Measurements from ENCODE around the gene TTN. TPM values are rescaled to one million over a fixed set of nuclear protein-coding genes. Genes with fewer than 3 reads are reported as not detected.
A peak's percentile ranks its signal among the peaks of the same experiment; 100 is the strongest.

Gene TTN
- total and polyA plus RNA-seq, 2 experiments from 2014 or later = 12.5 to 15.7 TPM

DNA sequence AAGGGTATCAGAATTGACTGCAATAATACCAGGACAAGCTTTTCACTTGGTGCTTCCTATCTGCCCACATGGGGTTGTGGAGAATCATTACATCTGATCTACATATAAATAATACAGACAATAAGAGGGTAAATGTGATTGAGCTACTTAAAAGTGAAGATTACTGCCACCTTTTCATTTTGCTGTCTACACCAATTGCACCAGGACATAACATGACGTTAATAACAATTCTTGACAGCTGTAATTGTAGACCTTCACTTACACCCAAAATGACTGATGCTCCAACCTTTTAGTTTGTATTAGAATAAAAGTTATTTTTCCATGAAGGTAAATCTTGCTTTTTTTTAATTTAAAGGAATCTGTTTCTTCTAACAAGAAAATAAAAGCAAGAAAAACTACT, 36.5 kb upstream of the TTN start:
- Histone ChIP-seq H3K79me2 (replicated peaks; ENCODE audit: insufficient read depth) (no peaks in the 10 kb centered on the region), H3K4me1 (ENCODE audit: insufficient read depth) (peaks cover 36% of the 10 kb centered on the region), H3F3A (replicated peaks; ENCODE audit: low read depth) (no peaks in the 10 kb centered on the region), H3K4me2 (peak overlapping the region; percentile 61; the same call in 1 of the 2 replicates), H3K9me2 (ENCODE audit: insufficient read depth) (peaks cover 6% of the 10 kb centered on the region; the same call in 1 of the 2 replicates), H3K4me3 (no peak overlapping the region), H4K20me1 (replicated peaks; ENCODE audit: insufficient read depth) (no peaks in the 10 kb centered on the region), H3K27me3 (ENCODE audit: insufficient read depth) (no peaks in the 10 kb centered on the region), H3K27ac (ENCODE audit: low read depth) (no peak overlapping the region), H2AFZ (no peak overlapping the region), H3K36me3 (ENCODE audit: insufficient read depth) (no peaks in the 10 kb centered on the region)
- Mint-ChIP-seq H3K4me1 (peaks cover 32% of the 10 kb centered on the region), H3K4me3 (no peak overlapping the region), H3K27me3 (ENCODE audit: insufficient read depth, low read depth, poor library complexity) (peaks cover 2% of the 10 kb centered on the region), H3K27ac (no peak overlapping the region), H3K36me3 (ENCODE audit: low read depth) (peaks cover 21% of the 10 kb centered on the region), H3K9me3 (peaks cover 8% of the 10 kb centered on the region; the same call in 2 of the 3 replicates)
- no peak for TF ChIP-seq STAT1 (IDR thresholded peaks at IDR 0.05; ENCODE audit: unreplicated experiment)
- TF ChIP-seq JUNB (IDR thresholded peaks at IDR 0.05; ENCODE audit: unreplicated experiment) = no peak
- TF ChIP-seq, protein P1, sequence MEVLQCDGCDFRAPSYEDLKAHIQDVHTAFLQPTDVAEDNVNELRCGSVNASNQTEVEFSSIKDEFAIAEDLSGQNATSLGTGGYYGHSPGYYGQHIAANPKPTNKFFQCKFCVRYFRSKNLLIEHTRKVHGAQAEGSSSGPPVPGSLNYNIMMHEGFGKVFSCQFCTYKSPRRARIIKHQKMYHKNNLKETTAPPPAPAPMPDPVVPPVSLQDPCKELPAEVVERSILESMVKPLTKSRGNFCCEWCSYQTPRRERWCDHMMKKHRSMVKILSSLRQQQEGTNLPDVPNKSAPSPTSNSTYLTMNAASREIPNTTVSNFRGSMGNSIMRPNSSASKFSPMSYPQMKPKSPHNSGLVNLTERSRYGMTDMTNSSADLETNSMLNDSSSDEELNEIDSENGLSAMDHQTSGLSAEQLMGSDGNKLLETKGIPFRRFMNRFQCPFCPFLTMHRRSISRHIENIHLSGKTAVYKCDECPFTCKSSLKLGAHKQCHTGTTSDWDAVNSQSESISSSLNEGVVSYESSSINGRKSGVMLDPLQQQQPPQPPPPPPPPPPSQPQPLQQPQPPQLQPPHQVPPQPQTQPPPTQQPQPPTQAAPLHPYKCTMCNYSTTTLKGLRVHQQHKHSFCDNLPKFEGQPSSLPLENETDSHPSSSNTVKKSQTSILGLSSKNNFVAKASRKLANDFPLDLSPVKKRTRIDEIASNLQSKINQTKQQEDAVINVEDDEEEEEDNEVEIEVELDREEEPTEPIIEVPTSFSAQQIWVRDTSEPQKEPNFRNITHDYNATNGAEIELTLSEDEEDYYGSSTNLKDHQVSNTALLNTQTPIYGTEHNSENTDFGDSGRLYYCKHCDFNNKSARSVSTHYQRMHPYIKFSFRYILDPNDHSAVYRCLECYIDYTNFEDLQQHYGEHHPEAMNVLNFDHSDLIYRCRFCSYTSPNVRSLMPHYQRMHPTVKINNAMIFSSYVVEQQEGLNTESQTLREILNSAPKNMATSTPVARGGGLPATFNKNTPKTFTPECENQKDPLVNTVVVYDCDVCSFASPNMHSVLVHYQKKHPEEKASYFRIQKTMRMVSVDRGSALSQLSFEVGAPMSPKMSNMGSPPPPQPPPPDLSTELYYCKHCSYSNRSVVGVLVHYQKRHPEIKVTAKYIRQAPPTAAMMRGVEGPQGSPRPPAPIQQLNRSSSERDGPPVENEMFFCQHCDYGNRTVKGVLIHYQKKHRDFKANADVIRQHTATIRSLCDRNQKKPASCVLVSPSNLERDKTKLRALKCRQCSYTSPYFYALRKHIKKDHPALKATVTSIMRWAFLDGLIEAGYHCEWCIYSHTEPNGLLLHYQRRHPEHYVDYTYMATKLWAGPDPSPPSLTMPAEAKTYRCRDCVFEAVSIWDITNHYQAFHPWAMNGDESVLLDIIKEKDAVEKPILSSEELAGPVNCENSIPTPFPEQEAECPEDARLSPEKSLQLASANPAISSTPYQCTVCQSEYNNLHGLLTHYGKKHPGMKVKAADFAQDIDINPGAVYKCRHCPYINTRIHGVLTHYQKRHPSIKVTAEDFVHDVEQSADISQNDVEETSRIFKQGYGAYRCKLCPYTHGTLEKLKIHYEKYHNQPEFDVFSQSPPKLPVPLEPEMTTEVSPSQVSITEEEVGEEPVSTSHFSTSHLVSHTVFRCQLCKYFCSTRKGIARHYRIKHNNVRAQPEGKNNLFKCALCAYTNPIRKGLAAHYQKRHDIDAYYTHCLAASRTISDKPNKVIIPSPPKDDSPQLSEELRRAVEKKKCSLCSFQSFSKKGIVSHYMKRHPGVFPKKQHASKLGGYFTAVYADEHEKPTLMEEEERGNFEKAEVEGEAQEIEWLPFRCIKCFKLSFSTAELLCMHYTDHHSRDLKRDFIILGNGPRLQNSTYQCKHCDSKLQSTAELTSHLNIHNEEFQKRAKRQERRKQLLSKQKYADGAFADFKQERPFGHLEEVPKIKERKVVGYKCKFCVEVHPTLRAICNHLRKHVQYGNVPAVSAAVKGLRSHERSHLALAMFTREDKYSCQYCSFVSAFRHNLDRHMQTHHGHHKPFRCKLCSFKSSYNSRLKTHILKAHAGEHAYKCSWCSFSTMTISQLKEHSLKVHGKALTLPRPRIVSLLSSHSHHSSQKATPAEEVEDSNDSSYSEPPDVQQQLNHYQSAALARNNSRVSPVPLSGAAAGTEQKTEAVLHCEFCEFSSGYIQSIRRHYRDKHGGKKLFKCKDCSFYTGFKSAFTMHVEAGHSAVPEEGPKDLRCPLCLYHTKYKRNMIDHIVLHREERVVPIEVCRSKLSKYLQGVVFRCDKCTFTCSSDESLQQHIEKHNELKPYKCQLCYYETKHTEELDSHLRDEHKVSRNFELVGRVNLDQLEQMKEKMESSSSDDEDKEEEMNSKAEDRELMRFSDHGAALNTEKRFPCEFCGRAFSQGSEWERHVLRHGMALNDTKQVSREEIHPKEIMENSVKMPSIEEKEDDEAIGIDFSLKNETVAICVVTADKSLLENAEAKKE (CRISPR knock-in tag; IDR thresholded peaks at IDR 0.05) = no peak
- no peak for TF ChIP-seq EZH2phosphoT487 (IDR thresholded peaks at IDR 0.05; ENCODE audit: unreplicated experiment)
- no peak for TF ChIP-seq CREB1 (CRISPR knock-in tag; IDR thresholded peaks at IDR 0.05; ENCODE audit: low read depth)
- no peak for TF ChIP-seq ZNF114 (CRISPR knock-in tag; IDR thresholded peaks at IDR 0.05)
- TF ChIP-seq ZNF331 (CRISPR knock-in tag; IDR thresholded peaks at IDR 0.05; ENCODE audit: low read depth) = no peak
- TF ChIP-seq EZH2 (IDR thresholded peaks at IDR 0.05; ENCODE audit: low read depth, unreplicated experiment) = no peak
- TF ChIP-seq, protein P2, sequence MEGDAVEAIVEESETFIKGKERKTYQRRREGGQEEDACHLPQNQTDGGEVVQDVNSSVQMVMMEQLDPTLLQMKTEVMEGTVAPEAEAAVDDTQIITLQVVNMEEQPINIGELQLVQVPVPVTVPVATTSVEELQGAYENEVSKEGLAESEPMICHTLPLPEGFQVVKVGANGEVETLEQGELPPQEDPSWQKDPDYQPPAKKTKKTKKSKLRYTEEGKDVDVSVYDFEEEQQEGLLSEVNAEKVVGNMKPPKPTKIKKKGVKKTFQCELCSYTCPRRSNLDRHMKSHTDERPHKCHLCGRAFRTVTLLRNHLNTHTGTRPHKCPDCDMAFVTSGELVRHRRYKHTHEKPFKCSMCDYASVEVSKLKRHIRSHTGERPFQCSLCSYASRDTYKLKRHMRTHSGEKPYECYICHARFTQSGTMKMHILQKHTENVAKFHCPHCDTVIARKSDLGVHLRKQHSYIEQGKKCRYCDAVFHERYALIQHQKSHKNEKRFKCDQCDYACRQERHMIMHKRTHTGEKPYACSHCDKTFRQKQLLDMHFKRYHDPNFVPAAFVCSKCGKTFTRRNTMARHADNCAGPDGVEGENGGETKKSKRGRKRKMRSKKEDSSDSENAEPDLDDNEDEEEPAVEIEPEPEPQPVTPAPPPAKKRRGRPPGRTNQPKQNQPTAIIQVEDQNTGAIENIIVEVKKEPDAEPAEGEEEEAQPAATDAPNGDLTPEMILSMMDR (conservative IDR thresholded peaks at IDR 0.05; ENCODE audit: low read depth in 2 of 2) = no peak
- no peak for TF ChIP-seq NANOG (IDR thresholded peaks at IDR 0.05; ENCODE audit: borderline replicate concordance)
- TF ChIP-seq, protein P3, sequence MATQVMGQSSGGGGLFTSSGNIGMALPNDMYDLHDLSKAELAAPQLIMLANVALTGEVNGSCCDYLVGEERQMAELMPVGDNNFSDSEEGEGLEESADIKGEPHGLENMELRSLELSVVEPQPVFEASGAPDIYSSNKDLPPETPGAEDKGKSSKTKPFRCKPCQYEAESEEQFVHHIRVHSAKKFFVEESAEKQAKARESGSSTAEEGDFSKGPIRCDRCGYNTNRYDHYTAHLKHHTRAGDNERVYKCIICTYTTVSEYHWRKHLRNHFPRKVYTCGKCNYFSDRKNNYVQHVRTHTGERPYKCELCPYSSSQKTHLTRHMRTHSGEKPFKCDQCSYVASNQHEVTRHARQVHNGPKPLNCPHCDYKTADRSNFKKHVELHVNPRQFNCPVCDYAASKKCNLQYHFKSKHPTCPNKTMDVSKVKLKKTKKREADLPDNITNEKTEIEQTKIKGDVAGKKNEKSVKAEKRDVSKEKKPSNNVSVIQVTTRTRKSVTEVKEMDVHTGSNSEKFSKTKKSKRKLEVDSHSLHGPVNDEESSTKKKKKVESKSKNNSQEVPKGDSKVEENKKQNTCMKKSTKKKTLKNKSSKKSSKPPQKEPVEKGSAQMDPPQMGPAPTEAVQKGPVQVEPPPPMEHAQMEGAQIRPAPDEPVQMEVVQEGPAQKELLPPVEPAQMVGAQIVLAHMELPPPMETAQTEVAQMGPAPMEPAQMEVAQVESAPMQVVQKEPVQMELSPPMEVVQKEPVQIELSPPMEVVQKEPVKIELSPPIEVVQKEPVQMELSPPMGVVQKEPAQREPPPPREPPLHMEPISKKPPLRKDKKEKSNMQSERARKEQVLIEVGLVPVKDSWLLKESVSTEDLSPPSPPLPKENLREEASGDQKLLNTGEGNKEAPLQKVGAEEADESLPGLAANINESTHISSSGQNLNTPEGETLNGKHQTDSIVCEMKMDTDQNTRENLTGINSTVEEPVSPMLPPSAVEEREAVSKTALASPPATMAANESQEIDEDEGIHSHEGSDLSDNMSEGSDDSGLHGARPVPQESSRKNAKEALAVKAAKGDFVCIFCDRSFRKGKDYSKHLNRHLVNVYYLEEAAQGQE (IDR thresholded peaks at IDR 0.05; ENCODE audit: unreplicated experiment) = no peak
- DNase-seq (ENCODE audit: low spot score) (no peak), ATAC-seq (no peak)
